Sigmoid colon (tissue), 7 donors: ENCODE results near the gene AGXT. TPM values are rescaled to one million over a fixed set of nuclear protein-coding genes. Genes with fewer than 3 reads are reported as not detected.

ENCODE experiments used
- DNase-seq: peaks from one replicate; pipeline ENCODE4 v3.0.0-alpha.2; 2019
- H3K27ac ChIP-seq, 4 donors: fragments of 200-600 bp; sonication (generic); one replicate each; pipeline ENCODE4 v1.5.1; 2016 to 2019; ENCODE audit warnings: mild to moderate bottlenecking in 1 of 4
- H3K27me3 ChIP-seq, 3 donors: fragments of 200-600 bp; sonication (generic); one replicate each; pipeline ENCODE4 v1.5.1; 2019; ENCODE audit warnings: mild to moderate bottlenecking in 1 of 3
- H3K36me3 ChIP-seq, 4 donors: fragments of 200-600 bp; sonication (generic); one replicate each; pipeline ENCODE4 v1.5.1; 2016 to 2019
- H3K4me1 ChIP-seq, 4 donors: fragments of 200-600 bp; sonication (generic); one replicate each; pipeline ENCODE4 v1.5.1; 2017 to 2019
- H3K4me3 ChIP-seq, 4 donors: fragments of 200-600 bp; sonication (generic); one replicate each; pipeline ENCODE4 v1.5.1; 2017 to 2019; ENCODE audit warnings: mild to moderate bottlenecking in 2 of 4, moderate library complexity in 1 of 4
- H3K9me3 ChIP-seq, 4 donors: fragments of 200-600 bp in 3 of 4; sonication (generic) in 3 of 4; one replicate each; pipeline versions ENCODE4 v1.5.1 to v1.6.1; 2013 to 2019
- CTCF ChIP-seq, 4 experiments: fragments of 450-650 bp in 3 of 4; fragments of 200-600 bp in 1 of 4; IDR thresholded peaks; one replicate each; pipeline ENCODE4 v1.5.1; 2016 to 2019; ENCODE audit warnings: antibody characterized with exemption in 4 of 4, mild to moderate bottlenecking in 3 of 4, moderate library complexity in 2 of 4
- EP300 ChIP-seq, 4 donors: sonication (generic); formaldehyde crosslinking; IDR thresholded peaks; one replicate each; pipeline ENCODE4 v1.6.1; 2017; ENCODE audit warnings: antibody characterized with exemption in 4 of 4
- POLR2A ChIP-seq, 2 donors: fragments of 450-650 bp; IDR thresholded peaks; one replicate each; pipeline ENCODE4 v1.6.1; 2016; ENCODE audit warnings: antibody characterized with exemption in 2 of 2, mild to moderate bottlenecking in 2 of 2, moderate library complexity in 2 of 2
- POLR2AphosphoS5 ChIP-seq, 4 donors: sonication (generic); formaldehyde crosslinking; IDR thresholded peaks; one replicate each; pipeline ENCODE4 v1.6.1; 2017; ENCODE audit warnings: antibody characterized with exemption in 4 of 4
- WGBS, 2 donors: extraction: QIAGEN DNeasy Blood & Tissue Kit; methylation state at CpG; one replicate each; pipeline ENCODE4 v1.1.7; 2013; 5-methylcytosine and 5-hydroxymethylcytosine counted together
- intact Hi-C: fragments of 100-400 bp; cut with DNase I; formaldehyde crosslinking; loops from one replicate; pipeline ENCODE4 v1.15.1; 2023
- polyA plus RNA-seq, 3 donors: library from polyadenylated mRNA; stranded (reverse); fragments of 200-250 nt; gene quantifications; one replicate each; pipeline ENCODE4 v1.2.3, GENCODE V29; 2013
- total RNA-seq, 4 donors: library from RNA; depleted of rRNA; stranded (reverse); fragments of >200 nt; gene quantifications; one replicate each; pipeline ENCODE4 v1.1.0, GENCODE V29; 2016
- donor health status: healthy with polysubstance abuse.
- donor health status: Bipolar disorder and iron deficiency.
- donor health status: healthy.

AGXT gene
- total and polyA plus RNA-seq, 7 donors, result 0.60 to 2.4 (median 1.6) TPM; not detected in 4

DNA sequence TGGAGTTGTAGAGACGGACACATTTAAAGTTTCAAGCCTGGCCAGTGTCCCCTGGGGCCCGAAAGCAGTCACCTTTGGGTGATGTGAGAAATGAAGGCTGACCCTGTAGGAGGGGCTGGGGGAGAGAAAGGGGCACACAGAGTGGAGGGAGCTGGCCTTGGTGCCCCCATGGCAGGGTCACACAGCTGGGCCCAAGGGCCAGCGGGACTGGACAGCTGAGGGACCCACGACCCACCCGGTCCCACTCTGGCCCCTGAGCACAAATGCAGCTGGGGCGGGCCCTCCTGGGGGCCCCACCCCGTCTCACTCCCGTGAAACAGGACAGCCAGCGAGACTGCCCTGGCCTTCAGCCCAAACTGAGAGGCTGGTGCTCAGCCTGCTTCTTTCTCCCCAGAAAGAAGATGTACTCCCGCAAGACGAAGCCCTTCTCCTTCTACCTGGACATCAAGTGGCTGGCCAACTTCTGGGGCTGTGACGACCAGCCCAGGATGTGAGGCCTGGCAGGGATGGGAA lies 6.1 kb downstream of the AGXT start:
- intact Hi-C loops, result no loop called here
- peaks cover 0 to 4% (median 0%) of the 10 kb centered on the region in 3 donors for H3K27me3 ChIP-seq
- 49 to 78% methylated on average over 12 of the region's 12 CpGs for WGBS, 2 donors
- TF ChIP-seq EP300 (IDR thresholded peaks at IDR 0.05) (no peak), CTCF (IDR thresholded peaks at IDR 0.05) (no peak), POLR2A (IDR thresholded peaks at IDR 0.05) (no peak), POLR2AphosphoS5 (IDR thresholded peaks at IDR 0.05) (no peak)
- H3K9me3 ChIP-seq, result no peaks in the 10 kb centered on the region
- no peak overlapping the region for H3K4me3 ChIP-seq
- H3K36me3 ChIP-seq, result no peaks in the 10 kb centered on the region
- no peak overlapping the region for H3K27ac ChIP-seq
- DNase-seq, result no peak
- no peaks in the 10 kb centered on the region for H3K4me1 ChIP-seq

- Histone ChIP-seq H3K27ac (no peak overlapping the region), H3K4me3 (no peak overlapping the region), H3K4me1 (no peaks in the 10 kb centered on the region), H3K27me3 (no peaks in the 10 kb centered on the region), H3K36me3 (no peaks in the 10 kb centered on the region), H3K9me3 (no peaks in the 10 kb centered on the region)
- TF ChIP-seq CTCF (IDR thresholded peaks at IDR 0.05) (no peak), POLR2A (IDR thresholded peaks at IDR 0.05) (no peak), EP300 (IDR thresholded peaks at IDR 0.05) (no peak), POLR2AphosphoS5 (IDR thresholded peaks at IDR 0.05) (no peak)
- WGBS, 2 donors, result 85 to 93% methylated on average over 22 of the region's 22 CpGs
- intact Hi-C loops, result no loop called here
- DNase-seq, result no peak
Measured at GRCh38 chr2:240875228-240876034, 6.8 kb downstream of the AGXT start.

DNA sequence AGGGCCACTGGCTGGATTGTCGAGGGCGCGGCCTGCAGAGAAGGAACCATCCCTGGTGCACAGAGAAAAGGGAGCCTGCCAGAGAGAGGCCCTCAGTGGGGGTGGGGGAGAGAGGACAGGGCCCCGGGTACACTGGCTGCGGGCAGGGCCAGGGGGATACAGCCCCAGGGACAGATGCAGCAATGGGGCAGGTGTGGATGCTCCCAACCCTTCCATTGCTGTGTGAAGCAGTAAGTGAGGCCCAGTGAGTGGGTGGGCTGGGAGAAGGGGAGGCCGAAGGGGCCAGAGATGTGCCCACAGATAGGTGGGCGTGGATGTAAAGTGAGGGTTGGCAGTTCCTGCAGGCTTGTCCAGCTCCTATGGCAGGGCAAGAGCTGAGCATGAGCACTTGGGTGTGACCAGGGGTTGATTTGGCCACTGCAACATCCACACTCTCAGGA lies 7.4 kb downstream of the AGXT start:
- no peaks in the 10 kb centered on the region for H3K4me1 ChIP-seq
- no peak for DNase-seq
- no peak overlapping the region for H3K4me3 ChIP-seq
- TF ChIP-seq POLR2AphosphoS5 (IDR thresholded peaks at IDR 0.05) (no peak), CTCF (IDR thresholded peaks at IDR 0.05) (no peak), EP300 (IDR thresholded peaks at IDR 0.05) (no peak), POLR2A (IDR thresholded peaks at IDR 0.05) (no peak)
- intact Hi-C loops, result no loop called here
- H3K36me3 ChIP-seq, result no peaks in the 10 kb centered on the region
- 39 to 65% methylated on average over 7 of the region's 7 CpGs for WGBS, 2 donors
- no peaks in the 10 kb centered on the region for H3K9me3 ChIP-seq
- no peaks in the 10 kb centered on the region for H3K27me3 ChIP-seq
- no peak overlapping the region for H3K27ac ChIP-seq

DNA sequence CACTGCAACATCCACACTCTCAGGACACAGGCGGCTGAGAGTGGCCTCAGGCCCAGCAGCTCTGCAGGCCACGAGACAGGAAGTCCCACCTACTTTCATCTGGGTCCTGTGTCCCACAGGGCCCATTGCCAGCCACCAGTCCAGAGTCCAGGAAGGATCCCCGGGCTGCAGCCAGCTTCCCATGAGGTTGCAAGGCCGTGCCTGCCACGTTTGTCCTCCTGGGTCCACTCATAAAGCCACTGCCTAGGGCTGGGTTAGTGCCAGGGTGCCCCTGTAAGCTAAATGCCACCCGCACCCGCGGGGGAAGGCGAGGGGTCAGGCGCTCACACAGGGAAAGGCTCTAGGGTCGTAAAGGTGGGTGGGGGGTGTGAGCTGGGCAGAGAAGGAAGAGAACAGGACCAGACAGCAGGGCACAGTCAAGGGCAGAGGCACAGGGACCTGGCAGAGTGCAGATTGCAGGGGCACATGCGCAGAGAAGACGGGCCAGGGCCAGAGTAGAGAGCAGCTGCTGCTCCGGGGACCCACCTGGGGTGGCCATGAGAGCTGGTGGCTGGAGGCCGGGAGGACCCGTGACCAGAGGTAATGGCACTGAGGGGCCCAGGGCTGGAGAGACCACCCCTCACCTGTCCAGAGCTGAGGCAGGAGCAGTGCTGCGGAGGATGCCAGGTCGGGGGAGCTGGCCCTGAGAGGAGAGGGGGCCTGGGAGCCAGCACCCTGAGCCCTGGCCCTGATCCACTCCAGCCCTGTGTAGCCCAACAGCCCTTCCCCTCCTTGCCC lies 8.0 kb downstream of the AGXT start:
- Histone ChIP-seq H3K4me1 (no peaks in the 10 kb centered on the region), H3K4me3 (no peak overlapping the region), H3K27ac (no peak overlapping the region), H3K9me3 (no peaks in the 10 kb centered on the region), H3K27me3 (no peaks in the 10 kb centered on the region), H3K36me3 (no peaks in the 10 kb centered on the region)
- no peak for TF ChIP-seq EP300 (IDR thresholded peaks at IDR 0.05)
- no peak for TF ChIP-seq POLR2A (IDR thresholded peaks at IDR 0.05)
- TF ChIP-seq CTCF (IDR thresholded peaks at IDR 0.05), result no peak
- TF ChIP-seq POLR2AphosphoS5 (IDR thresholded peaks at IDR 0.05), result no peak
- intact Hi-C loops, result no loop called here
- no peak for DNase-seq
- WGBS, 2 donors, result 26 to 77% methylated on average over 18 of the region's 18 CpGs
